Measurements from ENCODE around the gene FRAT1. TPM values are rescaled to one million over a fixed set of nuclear protein-coding genes. Genes with fewer than 3 reads are reported as not detected.

The FRAT1 gene
- total RNA-seq, 1 experiment from 2014 or later: 1.9 TPM

GRCh38 chr10:97274828-97275227, 44.2 kb upstream of the FRAT1 start:
- intact Hi-C loops (cut with micrococcal nuclease): no loop called here
- ChIA-PET POLR2A (interaction anchor here (0.8 to 1.5 kb wide), 2 partner anchors 58 to 82 kb away, joined by 3 to 6 read pairs; no protein-coding TSS in a partner anchor), CTCF (interaction anchor here (0.6 to 1.3 kb wide), 8 partner anchors 9 to 495 kb away, joined by 3 to 4 read pairs (median 4); partner anchors contain the start of genes ARHGAP19 and FRAT1)
- no peaks in the 10 kb centered on the region for H3K27me3 Mint-ChIP-seq (ENCODE audit: insufficient read depth, unreplicated experiment)
- peaks cover 12% of the 10 kb centered on the region for H3K4me1 Mint-ChIP-seq (ENCODE audit: insufficient read depth, unreplicated experiment)
- no peaks in the 10 kb centered on the region for H3K9me3 Mint-ChIP-seq (ENCODE audit: unreplicated experiment)
- H3K4me3 Mint-ChIP-seq (ENCODE audit: unreplicated experiment): no peak overlapping the region
- no peak for TF ChIP-seq CTCF (IDR thresholded peaks at IDR 0.05; ENCODE audit: unreplicated experiment)
- no peak for DNase-seq (ENCODE audit: unreplicated experiment)
- no peak overlapping the region for H3K27ac Mint-ChIP-seq (ENCODE audit: low read depth, unreplicated experiment)
- no peaks in the 10 kb centered on the region for H3K36me3 Mint-ChIP-seq (ENCODE audit: insufficient read depth, unreplicated experiment)
- no TSS peak for BruUV-seq (replicated peaks)

GRCh38 chr10:97277551-97277950, 41.5 kb upstream of the FRAT1 start:
- H3K9me3 Mint-ChIP-seq (ENCODE audit: unreplicated experiment): no peaks in the 10 kb centered on the region
- ChIA-PET CTCF (interaction anchor here (0.6 to 3.1 kb wide), 6 partner anchors 14 to 903 kb away, joined by 3 to 55 read pairs (median 5); partner anchors contain the start of genes ARHGAP19 and FRAT2), POLR2A (interaction anchor here (1.2 to 4.0 kb wide), 5 partner anchors 41 to 399 kb away, joined by 3 to 87 read pairs (median 11); partner anchors contain the start of genes FRAT1, FRAT2 and RRP12)
- intact Hi-C loops (cut with micrococcal nuclease): no loop called here
- no peak for TF ChIP-seq CTCF (IDR thresholded peaks at IDR 0.05; ENCODE audit: unreplicated experiment)
- BruUV-seq (replicated peaks): no TSS peak
- H3K27ac Mint-ChIP-seq (ENCODE audit: low read depth, unreplicated experiment): no peak overlapping the region
- DNase-seq (ENCODE audit: unreplicated experiment): no peak
- H3K36me3 Mint-ChIP-seq (ENCODE audit: insufficient read depth, unreplicated experiment): no peaks in the 10 kb centered on the region
- H3K27me3 Mint-ChIP-seq (ENCODE audit: insufficient read depth, unreplicated experiment): no peaks in the 10 kb centered on the region
- peaks cover 17% of the 10 kb centered on the region for H3K4me1 Mint-ChIP-seq (ENCODE audit: insufficient read depth, unreplicated experiment)
- no peak overlapping the region for H3K4me3 Mint-ChIP-seq (ENCODE audit: unreplicated experiment)

GRCh38 chr10:97278491-97278989, 40.5 kb upstream of the FRAT1 start:
- H3K27me3 Mint-ChIP-seq (ENCODE audit: insufficient read depth, unreplicated experiment): no peaks in the 10 kb centered on the region
- POLR2A ChIA-PET: interaction anchor here (0.6 to 4.0 kb wide), 22 partner anchors 8 to 910 kb away, joined by 3 to 87 read pairs (median 4); partner anchors contain the start of genes ARHGAP19, FRAT1, FRAT2 and RRP12
- peak; percentile 37 for TF ChIP-seq CTCF (IDR thresholded peaks at IDR 0.05; ENCODE audit: unreplicated experiment)
- peak; percentile 84 for DNase-seq (ENCODE audit: unreplicated experiment)
- H3K9me3 Mint-ChIP-seq (ENCODE audit: unreplicated experiment): no peaks in the 10 kb centered on the region
- H3K4me1 Mint-ChIP-seq (ENCODE audit: insufficient read depth, unreplicated experiment): peaks cover 17% of the 10 kb centered on the region
- peak overlapping the region; percentile 89 for H3K27ac Mint-ChIP-seq (ENCODE audit: low read depth, unreplicated experiment)
- no peaks in the 10 kb centered on the region for H3K36me3 Mint-ChIP-seq (ENCODE audit: insufficient read depth, unreplicated experiment)
- H3K4me3 Mint-ChIP-seq (ENCODE audit: unreplicated experiment): no peak overlapping the region
- CTCF ChIA-PET: interaction anchor here (0.6 to 3.1 kb wide), 42 partner anchors 8 to 1713 kb away, joined by 3 to 55 read pairs (median 4); partner anchors contain the start of genes ARHGAP19, FRAT2 and RRP12
- BruUV-seq (replicated peaks): no TSS peak
- intact Hi-C loops (cut with micrococcal nuclease): loop anchor here (2.0 kb wide), 3 partner anchors 40 to 76 kb away; partner anchors contain the start of gene FRAT1

GRCh38 chr10:97279121-97279815, 39.8 kb upstream of the FRAT1 start:
- POLR2A ChIA-PET: interaction anchor here (0.6 to 4.0 kb wide), 20 partner anchors 9 to 911 kb away, joined by 3 to 87 read pairs (median 5); partner anchors contain the start of genes ARHGAP19, FRAT1, FRAT2 and RRP12
- no peaks in the 10 kb centered on the region for H3K36me3 Mint-ChIP-seq (ENCODE audit: insufficient read depth, unreplicated experiment)
- CTCF ChIA-PET: interaction anchor here (0.6 to 3.1 kb wide), 41 partner anchors 9 to 1713 kb away, joined by 3 to 55 read pairs (median 4); partner anchors contain the start of genes ARHGAP19, FRAT2 and RRP12
- intact Hi-C loops (cut with micrococcal nuclease): loop anchor here (2.0 kb wide), 3 partner anchors 40 to 76 kb away; partner anchors contain the start of gene FRAT1
- peak overlapping the region; percentile 89 for H3K27ac Mint-ChIP-seq (ENCODE audit: low read depth, unreplicated experiment)
- peak; percentile 90 for DNase-seq (ENCODE audit: unreplicated experiment)
- no peaks in the 10 kb centered on the region for H3K9me3 Mint-ChIP-seq (ENCODE audit: unreplicated experiment)
- no peaks in the 10 kb centered on the region for H3K27me3 Mint-ChIP-seq (ENCODE audit: insufficient read depth, unreplicated experiment)
- TF ChIP-seq CTCF (IDR thresholded peaks at IDR 0.05; ENCODE audit: unreplicated experiment): no peak
- peaks cover 17% of the 10 kb centered on the region for H3K4me1 Mint-ChIP-seq (ENCODE audit: insufficient read depth, unreplicated experiment)
- BruUV-seq (replicated peaks): no TSS peak
- peak overlapping the region; percentile 6 for H3K4me3 Mint-ChIP-seq (ENCODE audit: unreplicated experiment)

Measured in MCF 10A (cell line).